IMR-90 (cell line): ENCODE data around the gene LSM14B. TPM values are rescaled to one million over a fixed set of nuclear protein-coding genes. Genes with fewer than 3 reads are reported as not detected.

Source experiments
- ATAC-seq: fragments of 200-7000 bp; cut with Tn5 transposase; 2 replicates; pipeline ENCODE4 v1.9.1; 2020; ENCODE audit warnings: low read depth, mild to moderate bottlenecking, moderate library complexity
- BruUV-seq: library from RNA; stranded (reverse); fragments of 400-500 nt; replicated peaks from 2 replicates; lab custom pipeline; 2021; lab: Mats Ljungman, UMichigan
- CTCF ChIA-PET: fragments of 300-600 bp; formaldehyde crosslinking; extraction: SDS; loops from one replicate; lab custom pipeline; 2021; ENCODE audit warnings: antibody characterized with exemption; lab: Yijun Ruan, JAX
- POLR2A ChIA-PET: fragments of 300-600 bp; sonication (Branson Sonifier 250); formaldehyde crosslinking; loops from one replicate; lab custom pipeline; 2022; ENCODE audit warnings: antibody characterized with exemption; ENCODE audit not compliant: unreplicated experiment; lab: Charles Lee
- DNase-seq: peaks from one replicate; pipeline ENCODE4 v3.0.0; 2013
- H2AFZ ChIP-seq: replicated peaks from 2 replicates; pipeline ENCODE3; 2013; ENCODE audit warnings: low read length, mild to moderate bottlenecking; ENCODE audit not compliant: poor library complexity
- H2AK5ac ChIP-seq: 2 replicates; pipeline ENCODE4 v1.6.1; 2013; ENCODE audit warnings: low read depth, low read length, inconsistent platforms
- H2AK9ac ChIP-seq: replicated peaks from 2 replicates; pipeline ENCODE3; 2013; ENCODE audit warnings: mild to moderate bottlenecking, low read depth, low read length, moderate library complexity; ENCODE audit not compliant: poor library complexity
- H2BK120ac ChIP-seq: 2 replicates; pipeline ENCODE4 v1.6.1; 2013; ENCODE audit warnings: low read depth, low read length, inconsistent platforms
- H2BK15ac ChIP-seq: 3 replicates; pipeline ENCODE4 v1.6.1; 2013; ENCODE audit warnings: low read depth, low read length, inconsistent platforms
- H2BK20ac ChIP-seq: 2 replicates; pipeline ENCODE4 v1.6.1; 2013; ENCODE audit warnings: low read depth, mild to moderate bottlenecking, inconsistent platforms, low read length, moderate library complexity
- H2BK5ac ChIP-seq: 2 replicates; pipeline ENCODE4 v1.6.1; 2013; ENCODE audit warnings: mild to moderate bottlenecking, low read depth, low read length, inconsistent platforms; ENCODE audit not compliant: poor library complexity, severe bottlenecking
- H3K14ac ChIP-seq: replicated peaks from 2 replicates; pipeline ENCODE4 v1.6.1; 2013; ENCODE audit warnings: low read depth, low read length, inconsistent platforms
- H3K18ac ChIP-seq: 2 replicates; pipeline ENCODE4 v1.6.1; 2013; ENCODE audit warnings: low read depth, low read length, control low read depth
- H3K23ac ChIP-seq: 2 replicates; pipeline ENCODE4 v1.6.1; 2013; ENCODE audit warnings: low read depth, low read length, inconsistent platforms
- H3K27ac ChIP-seq: 2 replicates; pipeline ENCODE4 v1.5.1; 2013; ENCODE audit warnings: mild to moderate bottlenecking, control low read depth, low read length; ENCODE audit not compliant: insufficient read depth
- H3K27me3 ChIP-seq: 2 replicates; pipeline ENCODE4 v1.6.1; 2013; ENCODE audit warnings: low read length; ENCODE audit not compliant: control insufficient read depth, insufficient read depth
- H3K36me3 ChIP-seq: 2 replicates; pipeline ENCODE4 v1.6.1; 2013; ENCODE audit warnings: low read length, mixed read lengths; ENCODE audit not compliant: control insufficient read depth, insufficient read depth
- H3K4ac ChIP-seq: 2 replicates; pipeline ENCODE4 v1.6.1; 2013; ENCODE audit warnings: low read depth, low read length, inconsistent platforms
- H3K4me1 ChIP-seq: 2 replicates; pipeline ENCODE4 v1.6.1; 2013; ENCODE audit warnings: low read length, mixed read lengths; ENCODE audit not compliant: control insufficient read depth, insufficient read depth
- H3K4me2 ChIP-seq: 2 replicates; pipeline ENCODE4 v1.6.1; 2013; ENCODE audit warnings: low read depth, mild to moderate bottlenecking, control low read depth, low read length, moderate library complexity
- H3K4me3 ChIP-seq: 2 replicates; pipeline ENCODE4 v1.5.1; 2013; ENCODE audit warnings: low read depth, mild to moderate bottlenecking, control low read depth, low read length, moderate library complexity; ENCODE audit not compliant: insufficient read depth
- H3K56ac ChIP-seq: 2 replicates; pipeline ENCODE4 v1.6.1; 2013; ENCODE audit warnings: low read length, inconsistent platforms; ENCODE audit not compliant: insufficient read depth; ENCODE audit errors: extremely low read depth
- H3K79me1 ChIP-seq, 2 experiments: 2 replicates each; pipeline ENCODE4 v1.6.1; 2013; ENCODE audit warnings: low read length in 2 of 2, inconsistent platforms in 1 of 2, low read depth in 1 of 2
- H3K9ac ChIP-seq: 2 replicates; pipeline ENCODE4 v1.6.1; 2013; ENCODE audit warnings: low read depth, low read length, control low read depth
- H3K9me1 ChIP-seq: 2 replicates; pipeline ENCODE4 v1.6.1; 2013; ENCODE audit warnings: low read length, inconsistent platforms; ENCODE audit not compliant: insufficient read depth
- H3K9me3 ChIP-seq: 2 replicates; pipeline ENCODE4 v1.6.1; 2013; ENCODE audit warnings: low read length; ENCODE audit not compliant: control insufficient read depth, insufficient read depth
- H4K20me1 ChIP-seq: 2 replicates; pipeline ENCODE4 v1.6.1; 2013; ENCODE audit warnings: low read length, inconsistent platforms; ENCODE audit not compliant: insufficient read depth
- H4K5ac ChIP-seq: 2 replicates; pipeline ENCODE4 v1.6.1; 2013; ENCODE audit warnings: mild to moderate bottlenecking, low read depth, low read length, control low read depth
- H4K8ac ChIP-seq, 2 experiments: 2 replicates each; pipeline ENCODE4 v1.6.1; 2013; ENCODE audit warnings: low read depth in 2 of 2, low read length in 2 of 2, control low read depth in 1 of 2, inconsistent platforms in 1 of 2
- H4K91ac ChIP-seq: 2 replicates; pipeline ENCODE4 v1.6.1; 2013; ENCODE audit warnings: low read depth, low read length, inconsistent platforms; ENCODE audit not compliant: insufficient read depth
- CHD1 ChIP-seq: IDR thresholded peaks from 2 replicates; pipeline ENCODE4 v1.6.1; 2012; ENCODE audit warnings: low read depth, low read length, improper control_type of control experiment
- FOS ChIP-seq: fragments of 150-350 bp; IDR thresholded peaks from 2 replicates; pipeline ENCODE4 v1.6.1; 2016; ENCODE audit warnings: low read depth, low read length
- MAFK ChIP-seq: IDR thresholded peaks from 2 replicates; pipeline ENCODE4 v1.6.1; 2012; ENCODE audit warnings: low read depth, low read length, improper control_type of control experiment
- NFE2L2 ChIP-seq: fragments of 150-350 bp; IDR thresholded peaks from 2 replicates; pipeline ENCODE4 v1.6.1; 2016; ENCODE audit warnings: low read depth, mild to moderate bottlenecking, low read length
- POLR2A ChIP-seq: IDR thresholded peaks from 2 replicates; pipeline ENCODE4 v1.6.1; 2012; ENCODE audit warnings: mild to moderate bottlenecking, low read depth, low read length
- RAD21 ChIP-seq: IDR thresholded peaks from 2 replicates; pipeline ENCODE4 v1.6.1; 2012; ENCODE audit warnings: low read length, improper control_type of control experiment
- SMC3 ChIP-seq: fragments of 150-350 bp; IDR thresholded peaks from 2 replicates; pipeline ENCODE4 v1.6.1; 2016; ENCODE audit warnings: low read depth, mild to moderate bottlenecking, antibody characterized with exemption, low read length, moderate library complexity
- WGBS, 2 experiments: methylation state at CpG; one replicate each; pipeline versions ENCODE4 v1.1.5 to v1.1.7; 2013; ENCODE audit warnings: missing lambda C conversion rate in 2 of 2; ENCODE audit not compliant: insufficient read length in 1 of 2; ENCODE audit errors: extremely low coverage in 2 of 2; 5-methylcytosine and 5-hydroxymethylcytosine counted together
- dilution Hi-C: fragments of 300-500 bp; cut with HindIII; formaldehyde crosslinking; loops from one replicate; pipeline ENCODE4 v1.14.3; 2018; ENCODE audit warnings: low sequenced_read_pairs; ENCODE audit not compliant: unreplicated experiment
- in situ Hi-C: fragments of 300-500 bp; cut with MboI; formaldehyde crosslinking; loops from 3 replicates; pipeline ENCODE4 v1.14.3; 2019; ENCODE audit warnings: low sequenced_read_pairs, inconsistent platforms, mixed read lengths
- intact Hi-C: fragments of 100-400 bp; cut with micrococcal nuclease; formaldehyde crosslinking; loops from 2 replicates; pipeline ENCODE4 v1.10.0; 2022
- polyA plus RNA-seq, 3 experiments: library from polyadenylated mRNA; depleted of rRNA; stranded (reverse); fragments of >200 nt; gene quantifications; 2 replicates each; pipeline ENCODE4 v1.2.3, GENCODE V29; 2012; ENCODE audit warnings: low replicate concordance in 1 of 3
- total RNA-seq: library from RNA; depleted of rRNA; stranded (reverse); fragments of >200 nt; gene quantifications from 2 replicates; pipeline ENCODE4 v1.2.3, GENCODE V29; 2012

Gene LSM14B
- total and polyA plus RNA-seq, 2 of the 4 experiments (the other 2 are of a cell fraction), result 23.7 to 41.1 TPM

- H3K9me3 ChIP-seq, result no peaks in the 10 kb centered on the region
- H3K56ac ChIP-seq, result no peak overlapping the region
- intact Hi-C loops, result loop anchor here (10.0 kb wide), 1 partner anchor 73 kb away; no protein-coding TSS in a partner anchor
- peaks cover 21 to 28% of the 10 kb centered on the region in 2 experiments for H3K79me1 ChIP-seq
- WGBS, 2 experiments, result no CpG with 5 or more reads among the region's 2 CpGs
- no peak overlapping the region for H3K4ac ChIP-seq
- H3K9me1 ChIP-seq, result peaks cover 6% of the 10 kb centered on the region; the same call in 1 of the 2 replicates
- CTCF ChIA-PET, result no interaction called here
- H3K18ac ChIP-seq, result no peak overlapping the region
- BruUV-seq, result no TSS peak
- H4K91ac ChIP-seq, result no peak overlapping the region
- H3K14ac ChIP-seq, result no peak overlapping the region
- no peak overlapping the region for H3K27ac ChIP-seq
- H3K4me3 ChIP-seq, result peak overlapping the region; percentile 94; the same call in 1 of the 2 replicates
- no peak overlapping the region for H2BK20ac ChIP-seq
- POLR2A ChIA-PET, result no interaction called here
- dilution Hi-C loops, result no loop called here
- peak overlapping the region; percentile 82; the same call in 1 of the 2 replicates for H3K4me2 ChIP-seq
- H4K8ac ChIP-seq, result peak overlapping the region in 1 of 2 experiments; percentile 82; a peak in 2 of 4 replicates
- H4K5ac ChIP-seq, result no peak overlapping the region; the same call in 1 of the 2 replicates
- ATAC-seq (no peak), DNase-seq (no peak)
- no peak overlapping the region for H2AK5ac ChIP-seq
- peaks cover 6% of the 10 kb centered on the region; the same call in 1 of the 2 replicates for H4K20me1 ChIP-seq
- no peak for TF ChIP-seq RAD21
- no peak for TF ChIP-seq SMC3
- no peak for TF ChIP-seq FOS
- no peak for TF ChIP-seq CHD1
- no peak for TF ChIP-seq NFE2L2
- no peak for TF ChIP-seq POLR2A
- TF ChIP-seq MAFK, result 0 out of 2 replicates have a peak, but pooled peaks have one; percentile 10
- H3K4me1 ChIP-seq, result peaks cover 5% of the 10 kb centered on the region
- no peak overlapping the region for H3K23ac ChIP-seq
- in situ Hi-C loops, result no loop called here
- peak overlapping the region; percentile 19; the same call in 1 of the 2 replicates for H3K9ac ChIP-seq
- H3K36me3 ChIP-seq, result peaks cover 11% of the 10 kb centered on the region
- H2AFZ ChIP-seq, result no peak overlapping the region
- H2BK120ac ChIP-seq, result no peak overlapping the region
- H2BK15ac ChIP-seq, result no peak overlapping the region
- no peak overlapping the region for H2AK9ac ChIP-seq
- no peaks in the 10 kb centered on the region for H3K27me3 ChIP-seq
- no peak overlapping the region for H2BK5ac ChIP-seq
These were observed 59.5 kb downstream of the LSM14B start for GRCh38 chr20:62181808-62182207.
